Thyroid gland (tissue), 4 donors: ENCODE data around the gene ARPC2. TPM values are rescaled to one million over a fixed set of nuclear protein-coding genes. Genes with fewer than 3 reads are reported as not detected.
"Not testable (repeated sequence)": the region's sequence is repeated elsewhere in the genome, so short reads cannot be mapped to it uniquely, and the experiment has no call there.

Experiments used
- DNase-seq, 2 donors: peaks; one replicate each; pipeline ENCODE4 v3.0.0-alpha.2; 2019
- H3K27ac ChIP-seq, 3 donors: fragments of 200-600 bp; sonication (generic); 1 replicate in 2 of 3; 2 replicates in 1 of 3; pipeline ENCODE4 v1.5.1; 2016 to 2019; ENCODE audit warnings: mild to moderate bottlenecking in 1 of 3, moderate library complexity in 1 of 3
- H3K27me3 ChIP-seq: fragments of 200-600 bp; sonication (generic); one replicate; pipeline ENCODE4 v1.5.1; 2019
- H3K36me3 ChIP-seq, 2 donors: fragments of 200-600 bp; sonication (generic); one replicate each; pipeline ENCODE4 v1.5.1; 2016 to 2019
- H3K4me1 ChIP-seq, 2 donors: fragments of 200-600 bp; sonication (generic); one replicate each; pipeline ENCODE4 v1.5.1; 2017 to 2019
- H3K4me3 ChIP-seq, 3 donors: fragments of 200-600 bp; sonication (generic); replicated peaks in 1 of 3; 1 replicate in 2 of 3; 2 replicates in 1 of 3; pipeline ENCODE4 v1.5.1; 2016; ENCODE audit warnings: mild to moderate bottlenecking in 1 of 3
- H3K9me3 ChIP-seq: fragments of 200-600 bp; sonication (generic); one replicate; pipeline ENCODE4 v1.5.1; 2017
- CTCF ChIP-seq, 6 experiments: fragments of 200-600 bp in 3 of 6; fragments of 450-650 bp in 3 of 6; sonication (generic) in 3 of 6; IDR thresholded peaks; one replicate each; pipeline ENCODE4 v1.5.1; 2016 to 2019; ENCODE audit warnings: antibody characterized with exemption in 6 of 6, mild to moderate bottlenecking in 2 of 6, inconsistent platforms in 1 of 6, moderate library complexity in 1 of 6
- POLR2A ChIP-seq, 2 donors: fragments of 450-650 bp; IDR thresholded peaks; one replicate each; pipeline ENCODE4 v1.6.1; 2017; ENCODE audit warnings: antibody characterized with exemption in 2 of 2, mild to moderate bottlenecking in 2 of 2, moderate library complexity in 1 of 2
- WGBS, 2 donors: methylation state at CpG; one replicate each; pipeline ENCODE4 v1.1.5; 2017; 5-methylcytosine and 5-hydroxymethylcytosine counted together
- intact Hi-C: fragments of 100-400 bp; cut with DNase I; formaldehyde crosslinking; loops from one replicate; pipeline ENCODE4 v1.15.1; 2023
- total RNA-seq, 4 donors: library from RNA; depleted of rRNA; stranded (reverse); fragments of >200 nt; gene quantifications; one replicate each; pipeline ENCODE4 v1.2.3, GENCODE V29; 2016

ARPC2 gene
- total RNA-seq, 4 donors from 2014 or later = 157 to 219 (median 170) TPM

GRCh38 chr2:218272531-218273212 is 55.7 kb downstream of the ARPC2 start:
- intact Hi-C loops = loop anchor here (5.0 kb wide), 1 partner anchor 130 kb away; no protein-coding TSS in a partner anchor
- peak overlapping the region; percentile 72 to 84 (median 83) for H3K27ac ChIP-seq
- H3K27me3 ChIP-seq = no peaks in the 10 kb centered on the region
- H3K4me3 ChIP-seq = no peak overlapping the region
- H3K36me3 ChIP-seq = peaks cover 41 to 43% of the 10 kb centered on the region in 2 donors
- DNase-seq = peak; percentile 97 to 98
- H3K4me1 ChIP-seq = peaks cover 39 to 50% of the 10 kb centered on the region in 2 donors
- peak; percentile 85 to 97 (median 92) for TF ChIP-seq CTCF (IDR thresholded peaks at IDR 0.05)
- TF ChIP-seq POLR2A (IDR thresholded peaks at IDR 0.05) = peak in 1 of 2 donors; percentile 57
- 0 to 22% methylated on average over 5 to 15 of the region's 18 CpGs for WGBS, 2 donors
- no peaks in the 10 kb centered on the region for H3K9me3 ChIP-seq

- peaks cover 48 to 50% of the 10 kb centered on the region in 2 donors for H3K36me3 ChIP-seq
- intact Hi-C loops = loop anchor here (5.0 kb wide), 1 partner anchor 129 kb away; no protein-coding TSS in a partner anchor
- peaks cover 43 to 54% of the 10 kb centered on the region in 2 donors for H3K4me1 ChIP-seq
- H3K9me3 ChIP-seq, H3K27me3 ChIP-seq, DNase-seq, H3K4me3 ChIP-seq: not testable (repeated sequence)
- 74 to 80% methylated on average over 8 of the region's 8 CpGs for WGBS, 2 donors
- H3K27ac ChIP-seq = peak overlapping the region; percentile 25 to 84 (median 83)
Observed at GRCh38 chr2:218273214-218273907, 56.4 kb downstream of the ARPC2 start.

GRCh38 chr2:218273908-218274249 is 56.9 kb downstream of the ARPC2 start:
- 31 to 53% methylated on average over 2 of the region's 2 CpGs for WGBS, 2 donors
- no peak overlapping the region for H3K4me3 ChIP-seq
- no peak for DNase-seq
- peaks cover 41 to 51% of the 10 kb centered on the region in 2 donors for H3K4me1 ChIP-seq
- peaks cover 53 to 55% of the 10 kb centered on the region in 2 donors for H3K36me3 ChIP-seq
- H3K9me3 ChIP-seq = no peaks in the 10 kb centered on the region
- H3K27ac ChIP-seq = peak overlapping the region; percentile 25 to 84 (median 83)
- TF ChIP-seq POLR2A (IDR thresholded peaks at IDR 0.05) (no peak), CTCF (IDR thresholded peaks at IDR 0.05) (no peak)
- no peaks in the 10 kb centered on the region for H3K27me3 ChIP-seq
- intact Hi-C loops = loop anchor here (5.0 kb wide), 1 partner anchor 128 kb away; no protein-coding TSS in a partner anchor

GRCh38 chr2:218274586-218274985 is 57.6 kb downstream of the ARPC2 start:
- intact Hi-C loops = loop anchor here (5.0 kb wide), 1 partner anchor 128 kb away; no protein-coding TSS in a partner anchor
- H3K27ac ChIP-seq = peak overlapping the region in 2 of 3 donors; percentile 83 to 84
- H3K9me3 ChIP-seq = no peaks in the 10 kb centered on the region
- no peak for TF ChIP-seq CTCF (IDR thresholded peaks at IDR 0.05)
- no peak for TF ChIP-seq POLR2A (IDR thresholded peaks at IDR 0.05)
- no peak for DNase-seq
- WGBS, 2 donors = 74 to 86% methylated on average over 4 of the region's 4 CpGs
- H3K4me1 ChIP-seq = peaks cover 40 to 49% of the 10 kb centered on the region in 2 donors
- no peak overlapping the region for H3K4me3 ChIP-seq
- H3K36me3 ChIP-seq = peaks cover 60 to 62% of the 10 kb centered on the region in 2 donors
- H3K27me3 ChIP-seq = no peaks in the 10 kb centered on the region

- H3K4me3 ChIP-seq = no peak overlapping the region
- peaks cover 49 to 58% of the 10 kb centered on the region in 2 donors for H3K4me1 ChIP-seq
- 84 to 95% methylated on average over 8 of the region's 9 CpGs for whole genome bisulfite sequencing, 2 donors
- H3K9me3 ChIP-seq = no peaks in the 10 kb centered on the region
- no peaks in the 10 kb centered on the region for H3K27me3 ChIP-seq
- H3K27ac ChIP-seq = peak overlapping the region; percentile 8 to 84 (median 83)
- TF ChIP-seq CTCF (IDR thresholded peaks at IDR 0.05) = no peak
- TF ChIP-seq POLR2A (IDR thresholded peaks at IDR 0.05) = no peak
- DNase-seq = no peak
- H3K36me3 ChIP-seq = peaks cover 69 to 70% of the 10 kb centered on the region in 2 donors
- intact Hi-C loops = loop anchor here (5.0 kb wide), 1 partner anchor 117 kb away; no protein-coding TSS in a partner anchor
Observed at GRCh38 chr2:218275371-218276072, 58.5 kb downstream of the ARPC2 start.
